GM18498 (cell line): ENCODE measurements around the gene CHML.

Experiments used
- ATAC-seq: cut with Tn5 transposase; IDR thresholded peaks from one replicate; pipeline ENCODE4 v1.9.1; 2021; ENCODE audit warnings: mild to moderate bottlenecking, moderate library complexity; ENCODE audit not compliant: unreplicated experiment

The CHML gene

DNA sequence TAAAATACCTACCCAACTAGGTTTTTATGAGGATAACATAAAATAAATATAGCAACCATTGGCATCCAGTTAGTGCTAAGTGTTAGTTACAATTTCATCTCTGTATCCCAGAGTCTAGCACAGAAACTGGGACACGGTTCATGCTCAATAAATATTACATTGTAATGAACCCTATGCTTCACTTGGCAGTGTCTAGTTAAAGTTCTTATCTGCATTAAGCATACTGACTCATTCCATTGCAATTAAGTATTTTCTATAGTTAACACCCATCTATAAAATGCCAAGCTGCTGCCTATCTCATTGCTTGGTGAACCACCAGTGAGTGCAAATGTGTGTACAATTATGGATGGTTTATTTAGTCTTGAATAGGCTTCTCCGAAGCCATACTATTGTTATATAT, 15.2 kb downstream of the CHML start:
- no peak for ATAC-seq

DNA sequence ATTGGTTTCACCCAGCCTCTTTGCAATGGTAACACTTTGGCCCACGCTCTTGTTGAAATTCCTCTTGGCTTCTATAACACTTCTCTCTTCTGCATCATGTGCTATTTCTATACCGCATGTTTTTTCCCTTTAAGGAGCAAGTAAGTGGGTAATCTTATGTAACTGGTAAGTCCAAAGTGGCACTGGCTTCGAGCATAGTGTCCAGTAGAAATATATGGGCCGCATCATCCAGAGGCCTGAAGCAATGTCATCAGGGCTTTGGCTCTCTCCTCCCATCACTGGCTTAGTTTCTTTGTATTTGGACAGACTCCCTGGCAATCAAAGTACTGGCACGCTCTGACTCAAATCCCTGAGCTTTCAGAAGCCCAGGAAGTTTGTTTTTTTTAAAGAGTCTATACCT, 17.5 kb downstream of the CHML start:
- ATAC-seq, result no peak

DNA sequence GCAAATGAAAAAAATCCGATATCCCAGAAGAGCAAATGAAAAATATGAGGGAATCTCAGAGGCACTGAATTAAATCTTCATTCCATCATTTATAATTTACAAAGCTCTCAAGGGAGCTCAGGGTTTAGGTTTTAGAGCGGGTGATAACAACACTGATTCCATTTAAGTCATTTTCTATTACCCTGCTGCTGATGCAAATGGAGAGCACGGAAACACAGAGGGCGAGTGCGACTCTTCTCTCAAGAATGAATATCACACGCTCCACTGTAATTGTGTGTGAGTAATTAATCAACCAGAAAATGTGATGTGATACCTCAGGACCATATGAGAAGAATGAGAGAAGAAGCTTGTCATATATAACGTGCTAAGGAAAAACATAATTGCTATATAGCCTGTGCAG, 22.7 kb downstream of the CHML start:
- ATAC-seq, result no peak

DNA sequence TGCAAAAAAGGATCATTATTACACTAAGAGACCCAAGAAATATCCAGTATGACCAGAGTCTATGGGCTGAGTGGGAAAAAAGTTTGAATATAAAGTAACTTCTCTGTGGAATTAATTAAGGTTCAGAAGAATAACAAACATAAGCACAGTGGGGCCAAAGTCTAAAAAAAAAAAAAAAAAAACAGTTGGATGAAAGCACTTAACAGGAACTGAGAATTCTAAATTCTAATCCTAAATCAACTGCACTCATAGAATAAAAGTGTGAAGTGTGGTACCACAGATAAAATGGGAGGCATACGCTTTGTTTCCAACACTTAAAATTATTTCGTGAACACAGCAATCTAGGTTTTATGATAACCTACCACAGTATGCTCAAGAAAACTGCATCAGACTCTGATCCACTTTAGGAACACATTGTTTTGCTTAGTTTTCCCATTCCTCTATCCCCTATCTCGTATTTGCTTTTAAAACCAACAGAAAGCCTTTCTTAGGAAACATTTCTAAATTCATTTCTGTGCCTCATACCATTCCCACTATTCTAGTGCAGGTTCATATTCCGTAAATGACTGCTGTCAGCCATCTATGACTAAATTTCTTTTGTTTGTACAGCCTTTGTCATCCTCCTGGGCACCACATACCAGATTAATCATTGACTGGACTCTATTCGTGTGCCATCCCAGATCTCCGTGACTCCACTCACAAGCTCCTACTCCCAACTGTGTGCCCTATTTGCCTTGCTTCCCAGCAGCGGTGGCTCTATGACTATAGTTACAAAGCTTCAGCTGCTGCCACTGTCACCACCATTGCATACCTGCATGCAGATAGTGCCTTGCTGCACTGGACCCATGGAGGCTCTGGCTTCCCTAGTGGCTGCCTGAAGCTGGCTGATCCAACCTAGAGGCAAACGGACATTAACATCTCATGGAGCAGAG, 24.9 kb downstream of the CHML start:
- ATAC-seq, result no peak

DNA sequence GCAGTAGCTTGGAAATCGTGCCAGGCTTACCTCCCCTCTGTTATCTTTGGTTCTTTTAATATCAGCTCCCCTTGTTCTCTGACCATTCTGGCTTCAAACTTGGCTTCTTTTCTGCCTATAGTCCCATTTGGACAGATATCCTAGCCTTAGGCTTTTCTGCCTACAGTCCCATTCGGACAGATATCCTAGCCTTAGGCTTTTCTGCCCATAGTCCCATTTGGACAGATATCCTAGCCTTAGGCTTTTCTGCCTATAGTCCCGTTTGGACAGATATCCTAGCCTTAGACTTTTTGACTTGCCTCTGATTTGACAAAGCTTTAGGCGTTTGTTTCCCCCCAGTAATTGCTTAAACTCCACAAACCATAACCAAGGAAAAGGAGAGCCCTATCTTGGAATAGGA, 25.6 kb downstream of the CHML start:
- ATAC-seq, result no peak

DNA sequence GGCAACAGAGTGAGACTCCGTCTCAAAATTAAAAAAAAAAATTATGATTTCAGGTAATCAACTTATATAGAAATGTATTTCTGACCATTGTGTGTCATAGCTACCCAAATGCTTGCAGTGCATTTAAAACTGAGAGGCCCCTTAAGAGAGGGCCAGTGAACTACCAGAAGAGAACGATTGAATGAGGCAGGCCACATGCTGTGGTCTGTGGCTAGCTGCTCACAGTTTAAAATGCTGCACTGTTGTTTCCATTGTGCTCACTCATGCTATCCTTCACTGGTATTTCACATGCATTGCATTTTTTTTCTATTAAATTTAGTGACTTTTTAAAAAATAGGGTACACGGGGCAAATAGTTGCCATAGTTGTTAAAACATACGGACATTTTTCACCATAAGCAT, 26.0 kb downstream of the CHML start:
- ATAC-seq, result no peak

DNA sequence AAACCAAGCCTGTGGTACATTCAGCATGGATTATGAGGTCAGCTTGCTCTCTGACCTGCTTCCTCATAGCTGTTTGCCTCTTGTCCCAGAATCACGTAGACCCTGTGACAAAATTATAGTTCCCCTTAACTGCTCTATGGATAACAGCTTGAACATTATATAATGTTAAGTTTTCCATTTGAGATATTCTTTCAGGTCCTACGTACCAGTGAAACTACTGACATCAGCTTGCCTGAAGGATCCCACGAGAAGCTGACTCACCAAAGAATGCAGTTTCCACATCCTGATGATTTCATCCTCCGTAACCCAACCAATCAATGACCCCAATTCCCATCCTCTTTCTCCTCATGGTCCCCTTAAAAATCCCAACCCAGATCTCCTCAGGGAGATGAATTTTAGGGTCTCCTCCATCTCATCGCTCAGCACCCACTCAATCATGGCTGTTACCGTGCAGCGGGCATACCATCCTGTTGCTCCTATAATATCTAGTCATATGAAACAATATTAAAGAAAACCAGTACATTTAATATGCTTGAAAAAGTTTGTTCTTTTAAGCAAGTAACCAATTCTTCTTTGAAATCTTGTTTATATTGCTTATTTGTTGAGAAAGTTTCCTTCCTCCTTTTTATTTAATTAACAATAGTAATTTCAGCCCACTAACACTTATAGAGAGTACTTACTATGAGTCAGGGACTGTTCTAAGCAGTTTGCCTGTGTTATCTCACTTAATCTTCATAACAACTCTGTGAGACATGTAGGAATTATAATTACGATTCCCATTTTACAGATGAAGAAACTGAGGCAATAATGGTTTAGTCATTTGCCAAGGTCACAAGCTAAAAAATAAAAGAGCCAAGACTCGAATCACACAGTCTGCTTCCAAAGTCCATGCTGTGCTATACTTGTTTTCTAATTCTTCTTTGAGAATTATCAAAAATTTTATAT, 27.4 kb downstream of the CHML start:
- ATAC-seq, result no peak

DNA sequence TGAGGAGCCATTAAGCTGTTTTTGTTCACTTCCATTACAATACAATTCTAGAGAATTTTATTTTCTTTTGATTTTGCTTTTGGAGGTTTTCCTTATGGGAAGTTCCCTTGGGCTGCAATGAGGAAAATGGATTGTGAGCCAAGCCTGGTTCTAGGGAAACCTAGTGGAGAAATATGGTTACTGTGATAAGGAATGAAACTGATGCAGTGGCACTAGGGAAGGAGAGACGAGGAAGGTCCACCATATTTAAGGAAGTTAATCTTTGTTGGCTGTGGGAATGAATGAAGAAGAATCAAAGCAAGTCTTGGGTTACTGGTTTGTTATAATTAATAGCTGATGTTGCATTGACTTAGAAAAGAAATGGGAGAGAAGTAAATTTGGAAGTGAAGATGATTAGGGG, 28.4 kb downstream of the CHML start:
- no peak for ATAC-seq

DNA sequence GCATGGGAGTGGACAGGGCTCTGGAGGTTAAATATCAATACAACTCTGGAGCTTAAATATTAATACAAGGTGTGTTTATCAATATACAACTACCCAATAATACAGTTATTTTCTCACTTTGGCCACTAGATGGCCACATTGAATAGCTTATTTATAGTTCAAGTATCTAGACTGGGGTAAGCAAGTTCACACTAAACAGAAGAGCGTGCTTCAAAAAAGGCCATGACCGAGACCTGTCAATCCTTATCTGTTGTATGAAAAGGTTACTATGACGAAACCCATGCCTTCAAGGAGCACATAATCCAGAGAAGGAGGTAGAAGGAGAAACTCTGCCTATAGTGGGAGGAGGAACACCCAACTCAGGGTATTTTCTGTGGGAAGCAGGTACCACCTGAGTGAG, 29.1 kb downstream of the CHML start:
- ATAC-seq, result peak; percentile 91

DNA sequence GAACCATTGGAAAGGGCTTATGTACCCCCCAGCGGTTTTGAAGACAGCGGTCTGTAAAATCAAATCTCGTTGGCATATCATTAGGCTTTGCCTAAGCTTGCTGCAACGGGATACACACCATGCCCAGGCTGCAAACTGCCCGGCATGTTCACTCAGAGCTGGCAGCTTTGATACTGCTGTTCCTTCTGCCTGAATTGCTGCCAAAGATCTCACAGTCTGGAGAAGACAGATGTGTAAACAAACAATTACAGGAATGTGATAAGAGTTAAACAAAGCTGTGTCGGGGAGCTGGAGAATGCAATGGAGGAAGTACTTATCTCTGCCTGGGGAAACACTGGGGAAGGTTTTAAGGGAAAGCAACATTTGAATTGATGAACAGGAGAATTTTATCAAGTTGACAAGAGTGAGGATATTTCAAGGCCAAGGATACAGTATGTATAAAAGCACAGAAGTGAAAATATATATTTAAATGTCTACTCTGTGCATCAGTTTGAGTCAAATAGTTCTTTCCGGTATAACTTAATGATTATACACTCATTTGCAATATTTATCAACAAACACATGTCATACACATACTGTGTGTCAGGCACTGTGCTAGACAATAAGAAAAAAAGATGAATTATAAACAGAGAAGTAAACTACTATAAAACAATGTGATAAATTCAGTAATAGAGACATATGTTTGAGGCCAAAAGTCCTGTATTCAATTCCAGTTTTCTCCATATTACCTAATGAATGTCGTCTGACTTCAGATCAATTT, 29.9 kb downstream of the CHML start:
- no peak for ATAC-seq

DNA sequence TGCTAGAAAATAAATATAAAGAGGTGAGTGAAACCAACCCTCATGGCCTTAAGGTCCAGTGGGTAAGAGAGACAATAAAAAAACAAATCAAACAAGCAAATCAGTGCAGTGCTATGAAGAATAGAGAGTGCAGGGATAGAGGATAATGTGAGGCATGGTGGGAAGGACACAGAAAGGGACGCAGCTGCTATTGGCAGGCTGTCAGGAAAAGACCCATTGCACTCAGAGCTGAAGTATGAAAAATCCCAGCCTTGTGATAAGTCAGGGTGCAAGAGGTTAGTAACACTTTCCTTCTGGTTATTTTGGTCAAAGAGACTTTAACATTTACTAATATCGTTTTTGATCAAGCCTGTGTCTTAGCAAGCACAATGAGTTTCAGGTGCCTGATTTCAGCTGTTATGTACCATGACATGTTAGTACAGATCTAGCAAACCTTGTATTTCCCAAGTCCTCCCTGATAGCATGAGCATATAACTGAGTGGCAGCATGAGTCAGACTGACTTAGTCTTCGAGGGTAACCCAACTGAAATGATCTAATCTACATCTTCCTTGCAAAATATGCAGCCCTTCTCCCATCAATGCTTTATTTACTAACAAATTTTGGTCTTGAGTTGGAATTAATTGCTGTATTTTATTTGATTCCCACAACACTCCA, 31.7 kb downstream of the CHML start:
- no peak for ATAC-seq

DNA sequence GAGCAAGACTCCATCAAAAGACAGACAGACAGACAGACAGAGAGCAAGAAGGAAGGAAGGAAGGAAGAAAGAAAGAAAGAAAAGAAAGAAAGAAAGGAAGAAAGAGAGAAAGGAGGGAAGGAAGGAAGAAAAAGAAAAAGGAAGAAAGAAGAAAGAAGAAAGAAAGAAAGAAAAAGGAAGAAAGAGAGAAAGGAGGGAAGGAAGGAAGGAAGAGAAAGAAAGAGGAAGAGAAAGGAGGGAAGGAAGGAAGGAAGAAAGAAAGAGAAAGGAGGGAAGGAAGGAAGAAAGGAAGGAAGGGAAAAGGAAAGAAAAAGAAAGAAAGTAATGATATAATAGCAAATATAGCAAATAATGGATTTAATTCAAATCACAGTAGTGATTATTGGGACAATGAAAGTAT, 32.7 kb downstream of the CHML start:
- no peak for ATAC-seq

DNA sequence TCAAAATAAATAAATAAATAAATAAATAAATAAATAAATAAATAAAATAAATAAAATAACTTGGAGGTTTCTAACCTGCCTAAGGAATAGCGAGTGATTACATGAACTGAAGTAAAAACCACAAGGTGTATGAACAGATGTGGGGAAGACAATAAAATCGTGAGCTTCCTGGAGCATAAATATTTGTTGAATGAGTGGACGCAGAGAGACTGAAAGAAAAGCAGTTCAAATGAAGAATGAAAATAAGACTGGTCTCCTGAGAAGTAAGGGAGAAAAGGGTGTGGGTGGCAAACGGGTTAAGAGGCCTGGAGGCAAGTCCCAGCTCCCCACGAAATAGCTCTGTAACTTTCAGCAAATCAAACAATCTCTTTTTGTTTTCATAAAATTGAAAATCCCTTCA, 33.6 kb downstream of the CHML start:
- no peak for ATAC-seq

DNA sequence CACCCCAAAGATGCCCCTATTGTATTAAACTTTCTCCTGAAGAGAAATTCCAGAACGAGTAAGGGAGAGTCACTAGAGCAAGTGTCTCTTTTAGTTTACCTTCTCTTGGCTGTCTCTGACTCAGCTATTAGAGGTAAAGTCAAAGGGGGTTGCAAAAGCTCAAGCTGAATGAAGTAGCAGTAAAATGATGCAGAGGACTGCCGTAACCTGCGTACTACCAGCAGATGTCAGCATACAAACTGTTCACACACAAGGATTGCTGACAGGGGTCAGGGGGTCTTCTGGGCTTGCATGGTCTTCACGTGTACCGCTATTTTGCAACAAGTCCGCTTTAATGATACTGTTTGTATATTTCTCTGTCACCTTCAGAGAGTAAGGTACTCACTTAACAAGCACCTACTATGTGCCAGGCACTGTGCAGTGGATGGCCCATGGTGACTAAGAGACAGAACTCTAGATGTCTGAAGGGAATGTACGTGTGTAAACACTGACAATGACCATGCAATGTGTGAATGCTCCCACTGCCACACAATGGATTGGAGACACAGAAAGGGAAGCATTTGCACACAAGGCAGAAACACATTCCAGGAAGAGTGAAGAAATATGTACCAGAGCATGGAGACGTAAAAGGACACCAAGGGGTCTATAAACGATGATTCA, 34.9 kb downstream of the CHML start:
- no peak for ATAC-seq

DNA sequence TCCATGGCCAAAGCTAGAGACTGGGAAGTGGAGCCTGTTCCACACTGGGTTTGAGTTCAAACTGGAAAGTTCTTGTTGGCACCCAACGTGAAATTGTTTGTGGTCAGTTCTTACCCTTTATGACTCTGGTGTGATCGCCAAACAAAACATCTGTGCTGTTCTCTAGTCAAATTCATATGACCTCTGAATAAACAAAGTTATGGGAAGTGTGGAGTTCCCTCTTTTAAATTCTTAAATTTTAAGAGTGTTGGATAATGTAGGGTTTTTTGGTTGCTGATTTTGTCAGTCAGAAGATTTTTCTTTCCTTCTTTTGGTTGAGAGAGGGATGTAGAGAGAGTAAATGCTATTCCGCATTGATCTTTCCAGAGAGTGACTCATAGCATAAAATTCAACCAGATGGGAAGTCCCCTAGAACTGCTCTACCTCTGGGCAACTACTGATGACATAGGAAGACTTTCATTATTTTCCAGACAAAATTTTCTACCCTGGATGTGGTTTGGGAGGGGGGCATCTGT, 36.4 kb downstream of the CHML start:
- ATAC-seq, result no peak

DNA sequence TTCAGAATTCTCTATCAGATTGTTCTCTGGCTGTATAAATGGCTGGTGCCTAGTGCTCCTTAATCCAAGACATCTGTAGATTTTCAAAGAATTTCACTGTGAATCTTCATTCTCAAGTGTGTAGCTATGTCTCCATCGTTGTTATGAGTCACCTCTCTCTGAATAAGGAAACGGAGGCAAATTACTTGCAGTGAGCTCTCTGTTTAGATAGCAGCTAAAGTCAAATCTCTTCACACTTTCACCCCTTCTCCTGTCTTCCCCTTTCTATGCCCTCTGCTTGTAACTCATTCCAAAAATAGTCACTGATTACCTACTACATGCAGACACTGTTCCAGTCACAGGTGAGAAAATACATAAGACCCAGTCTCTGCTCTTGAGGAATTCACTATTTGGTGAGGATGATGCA, 39.7 kb downstream of the CHML start:
- peak; percentile 91 for ATAC-seq

DNA sequence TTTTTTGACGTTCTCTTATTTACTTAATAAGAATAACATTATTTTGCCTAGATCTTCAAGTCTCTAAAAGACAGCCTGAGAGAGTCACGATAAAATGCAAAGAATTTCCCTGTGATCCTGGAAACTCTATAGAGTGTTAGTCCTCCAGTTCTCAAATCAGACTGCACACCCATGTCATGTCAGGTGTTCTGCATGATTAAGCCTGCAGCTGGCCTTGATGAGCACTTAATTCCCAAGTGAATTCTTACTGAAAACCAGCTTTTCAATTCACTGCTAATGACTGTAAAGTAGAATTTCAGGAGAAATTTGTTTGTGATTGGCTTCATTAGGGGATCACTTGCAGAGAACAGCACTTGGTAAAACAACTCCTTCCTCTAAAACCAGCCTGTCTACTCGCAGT, 41.9 kb downstream of the CHML start:
- no peak for ATAC-seq

DNA sequence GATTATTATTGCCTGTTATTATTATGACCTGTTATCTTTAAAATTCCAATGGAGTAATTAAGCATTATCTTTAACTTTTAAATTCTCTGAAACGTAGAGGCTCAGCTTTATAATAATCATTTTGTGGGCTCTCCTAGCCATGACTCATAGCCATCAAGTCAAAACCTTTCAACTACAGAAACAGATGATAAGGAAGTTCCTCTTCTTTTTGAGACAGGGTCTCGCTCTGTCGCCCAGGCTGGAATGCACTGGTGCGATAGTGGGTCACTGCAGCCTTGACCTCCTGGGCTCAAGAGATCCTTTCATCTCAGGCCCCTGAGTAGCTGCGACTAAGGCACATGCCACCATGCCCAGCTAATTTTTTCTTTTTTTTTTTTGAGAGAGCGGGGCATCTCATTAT, 43.5 kb downstream of the CHML start:
- ATAC-seq, result no peak

DNA sequence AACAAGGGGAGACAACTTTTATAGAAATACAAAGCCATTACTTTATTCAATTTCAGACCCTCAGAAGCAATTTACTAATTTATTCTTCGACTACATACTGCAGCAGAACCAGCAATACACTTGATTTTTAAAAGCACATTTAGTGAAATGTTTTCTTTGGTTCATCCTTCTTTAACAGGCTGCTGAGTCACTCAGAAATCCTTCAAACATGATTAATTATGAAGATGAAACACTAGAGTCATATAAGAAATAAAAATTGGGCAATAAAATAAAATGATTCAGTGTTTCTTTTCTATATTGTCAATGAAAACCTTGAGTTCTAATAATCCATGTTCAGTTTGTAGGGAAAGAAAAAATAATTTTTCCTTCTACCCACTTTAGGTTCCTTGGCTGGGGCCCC, 47.0 kb downstream of the CHML start:
- ATAC-seq, result no peak
